Neural progenitor cell (in vitro differentiated cells): ENCODE measurements around the gene RNASEH2C. TPM values are rescaled to one million over a fixed set of nuclear protein-coding genes. Genes with fewer than 3 reads are reported as not detected.

Source experiments
- DNase-seq: peaks from one replicate; pipeline ENCODE4 v3.0.0-alpha.2; 2016; ENCODE audit warnings: low spot score
- H2AFZ ChIP-seq: fragments of 200-600 bp; sonication (generic); replicated peaks from 2 replicates; pipeline ENCODE4 v1.6.1; 2016; ENCODE audit warnings: antibody characterized with exemption
- H3F3A ChIP-seq: fragments of 200-600 bp; sonication (generic); 2 replicates; pipeline ENCODE4 v1.6.1; 2016; ENCODE audit warnings: antibody characterized with exemption, low read depth
- H3K27ac ChIP-seq: fragments of 200-600 bp; sonication (generic); 2 replicates; pipeline ENCODE4 v1.5.1; 2016; ENCODE audit warnings: mild to moderate bottlenecking
- H3K27me3 ChIP-seq: fragments of 200-600 bp; sonication (generic); 2 replicates; pipeline ENCODE4 v1.6.1; 2016; ENCODE audit warnings: mild to moderate bottlenecking, moderate library complexity
- H3K36me3 ChIP-seq: fragments of 200-600 bp; sonication (generic); 2 replicates; pipeline ENCODE4 v1.5.1; 2016
- H3K4me1 ChIP-seq: fragments of 200-600 bp; sonication (generic); 2 replicates; pipeline ENCODE4 v1.6.1; 2016; ENCODE audit warnings: mixed run types
- H3K4me2 ChIP-seq: fragments of 200-600 bp; sonication (generic); 2 replicates; pipeline ENCODE4 v1.6.1; 2016
- H3K4me3 ChIP-seq: fragments of 200-600 bp; sonication (generic); 2 replicates; pipeline ENCODE4 v1.5.1; 2016
- H3K79me2 ChIP-seq: fragments of 200-600 bp; sonication (generic); 2 replicates; pipeline ENCODE4 v1.6.1; 2016; ENCODE audit warnings: low read depth
- H3K9ac ChIP-seq: fragments of 200-600 bp; sonication (generic); 2 replicates; pipeline ENCODE4 v1.6.1; 2016
- H3K9me3 ChIP-seq: fragments of 200-600 bp; sonication (generic); 2 replicates; pipeline ENCODE4 v1.5.1; 2016; ENCODE audit warnings: low read depth
- H4K20me1 ChIP-seq: fragments of 200-600 bp; sonication (generic); 2 replicates; pipeline ENCODE4 v1.6.1; 2016; ENCODE audit warnings: low read depth
- H3K27ac Mint-ChIP-seq: 3 replicates; pipeline ENCODE4 v1.8.0; 2021; ENCODE audit warnings: mixed read lengths
- H3K27me3 Mint-ChIP-seq: 2 replicates; pipeline ENCODE4 v1.8.0; 2022; ENCODE audit warnings: low read depth, mild to moderate bottlenecking, inconsistent platforms, moderate library complexity, mixed read lengths; ENCODE audit not compliant: insufficient read depth
- H3K36me3 Mint-ChIP-seq: 3 replicates; pipeline ENCODE4 v1.8.0; 2021; ENCODE audit warnings: mixed read lengths
- H3K4me1 Mint-ChIP-seq: 3 replicates; pipeline ENCODE4 v1.8.0; 2021; ENCODE audit warnings: mixed read lengths
- H3K4me3 Mint-ChIP-seq: 3 replicates; pipeline ENCODE4 v1.8.0; 2021; ENCODE audit warnings: mild to moderate bottlenecking, moderate library complexity, mixed read lengths
- H3K9me3 Mint-ChIP-seq: 3 replicates; pipeline ENCODE4 v1.8.0; 2020; ENCODE audit warnings: mixed read lengths
- CTCF ChIP-seq: fragments of 200-600 bp; sonication (generic); IDR thresholded peaks from 2 replicates; pipeline ENCODE4 v1.5.1; 2017; ENCODE audit warnings: antibody characterized with exemption, mild to moderate bottlenecking
- EZH2 ChIP-seq: fragments of 200-600 bp; sonication (generic); IDR thresholded peaks from 2 replicates; pipeline ENCODE4 v1.6.1; 2017; ENCODE audit warnings: antibody characterized with exemption, mild to moderate bottlenecking, moderate library complexity
- EZH2phosphoT487 ChIP-seq: fragments of 200-600 bp; sonication (generic); IDR thresholded peaks from 2 replicates; pipeline ENCODE4 v1.6.1; 2017; ENCODE audit warnings: antibody characterized with exemption
- total RNA-seq: library from RNA; depleted of rRNA; stranded (reverse); fragments of >200 nt; gene quantifications from 2 replicates; pipeline ENCODE4 v1.2.3, GENCODE V29; 2015; ENCODE audit warnings: low replicate concordance

RNASEH2C gene
- total RNA-seq, 1 donor from 2014 or later, result 23.4 TPM

DNA sequence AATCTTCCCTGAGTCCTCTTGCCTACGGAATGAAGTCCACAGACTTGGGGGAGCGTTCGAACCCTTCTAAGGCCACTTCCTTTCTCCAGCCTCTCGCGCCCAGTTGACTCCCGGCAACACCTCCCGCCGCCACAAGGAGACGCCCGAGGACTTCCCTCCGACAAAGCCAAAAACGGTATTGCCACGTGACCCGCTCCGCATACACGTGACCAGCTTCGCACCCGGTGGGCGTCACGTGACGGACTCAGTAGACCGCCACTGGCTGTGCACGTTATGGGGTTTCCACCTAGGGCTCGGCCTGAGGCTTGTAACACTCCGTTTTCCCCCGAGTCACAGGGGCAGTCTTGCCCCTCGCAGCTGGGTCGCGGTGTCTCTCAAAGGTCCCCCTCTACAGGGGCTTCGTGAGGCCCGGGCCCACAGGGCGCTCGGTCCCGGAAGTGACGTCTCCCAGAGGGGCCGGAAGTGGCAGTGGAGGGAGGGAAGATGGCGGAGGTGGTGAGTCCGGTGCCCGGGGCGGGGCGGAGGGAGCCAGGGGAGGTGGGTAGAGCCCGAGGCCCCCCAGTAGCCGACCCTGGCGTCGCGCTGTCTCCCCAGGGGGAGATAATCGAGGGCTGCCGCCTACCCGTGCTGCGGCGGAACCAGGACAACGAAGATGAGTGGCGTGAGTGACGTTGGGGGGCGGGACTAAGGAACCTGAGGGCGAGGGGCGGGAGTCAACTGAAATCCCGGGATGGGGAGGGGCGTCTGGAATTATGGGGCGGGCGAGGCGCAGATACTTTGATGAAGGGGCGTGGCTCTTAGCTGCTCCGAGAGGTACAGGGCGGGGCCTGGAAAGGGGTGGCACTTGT is 8.6 kb downstream of the RNASEH2C start, which contains the start of gene KAT5:
TSS of gene KAT5 (plus strand) at position 468 of the 848 bp plus-strand sequence. CDS start at position 484, 16 bp downstream.
- peaks cover 14% of the 10 kb centered on the region for H3F3A ChIP-seq
- peak within 1 kb of the TSS; percentile 90 for H2AFZ ChIP-seq
- peak within 1 kb of the TSS; percentile 98 for H3K27ac ChIP-seq
- TF ChIP-seq CTCF, result peak; percentile 88
- TF ChIP-seq EZH2phosphoT487, result no peak
- peaks cover 18% of the 10 kb centered on the region for H3K27me3 Mint-ChIP-seq
- peaks cover 23% of the 10 kb centered on the region for H3K36me3 Mint-ChIP-seq
- peak; percentile 99 for DNase-seq
- peak within 1 kb of the TSS; percentile 98 for H3K27ac Mint-ChIP-seq
- H3K79me2 ChIP-seq, result peaks cover 12% of the 10 kb centered on the region
- peaks cover 4% of the 10 kb centered on the region for H3K4me1 ChIP-seq
- peaks cover 4% of the 10 kb centered on the region for H4K20me1 ChIP-seq
- peak within 1 kb of the TSS; percentile 80 for H3K4me2 ChIP-seq
- peak within 1 kb of the TSS; percentile 96 for H3K4me3 Mint-ChIP-seq
- H3K9ac ChIP-seq, result peak within 1 kb of the TSS; percentile 78
- H3K9me3 Mint-ChIP-seq, result peaks cover 5% of the 10 kb centered on the region
- peaks cover 8% of the 10 kb centered on the region for H3K27me3 ChIP-seq
- H3K9me3 ChIP-seq, result no peaks in the 10 kb centered on the region
- H3K36me3 ChIP-seq, result peaks cover 2% of the 10 kb centered on the region
- H3K4me3 ChIP-seq, result peak within 1 kb of the TSS; percentile 63
- peaks cover 15% of the 10 kb centered on the region for H3K4me1 Mint-ChIP-seq

GRCh38 chr11:65710421-65710820 is 10.2 kb downstream of the RNASEH2C start:
- Mint-ChIP-seq H3K4me1 (peaks cover 15% of the 10 kb centered on the region), H3K27ac (no peak overlapping the region), H3K4me3 (peak overlapping the region; percentile 52), H3K27me3 (peaks cover 22% of the 10 kb centered on the region), H3K9me3 (peaks cover 5% of the 10 kb centered on the region), H3K36me3 (peaks cover 19% of the 10 kb centered on the region)
- H3K9me3 ChIP-seq, result no peaks in the 10 kb centered on the region
- peaks cover 18% of the 10 kb centered on the region for H3K27me3 ChIP-seq
- H3K4me2 ChIP-seq, result no peak overlapping the region
- peaks cover 4% of the 10 kb centered on the region for H3K4me1 ChIP-seq
- H3K79me2 ChIP-seq, result peaks cover 12% of the 10 kb centered on the region
- TF ChIP-seq EZH2phosphoT487 (no peak), CTCF (no peak), EZH2 (no peak)
- peaks cover 11% of the 10 kb centered on the region for H3F3A ChIP-seq
- no peak overlapping the region for H3K9ac ChIP-seq
- no peak overlapping the region for H3K4me3 ChIP-seq
- no peak overlapping the region for H2AFZ ChIP-seq
- no peak for DNase-seq
- H3K36me3 ChIP-seq, result peaks cover 2% of the 10 kb centered on the region
- H3K27ac ChIP-seq, result no peak overlapping the region
- peaks cover 4% of the 10 kb centered on the region for H4K20me1 ChIP-seq

GRCh38 chr11:65709661-65710060 is 10.9 kb downstream of the RNASEH2C start:
- Histone ChIP-seq H2AFZ (no peak overlapping the region), H3K9ac (no peak overlapping the region), H3K4me2 (no peak overlapping the region), H3K27ac (no peak overlapping the region), H3F3A (peaks cover 5% of the 10 kb centered on the region), H3K79me2 (peaks cover 12% of the 10 kb centered on the region), H3K36me3 (peaks cover 2% of the 10 kb centered on the region), H4K20me1 (peaks cover 4% of the 10 kb centered on the region), H3K4me1 (peaks cover 4% of the 10 kb centered on the region), H3K9me3 (no peaks in the 10 kb centered on the region), H3K4me3 (no peak overlapping the region), H3K27me3 (peaks cover 25% of the 10 kb centered on the region)
- no peak for TF ChIP-seq CTCF
- TF ChIP-seq EZH2, result no peak
- TF ChIP-seq EZH2phosphoT487, result no peak
- H3K4me1 Mint-ChIP-seq, result peaks cover 15% of the 10 kb centered on the region
- peaks cover 24% of the 10 kb centered on the region for H3K27me3 Mint-ChIP-seq
- peaks cover 13% of the 10 kb centered on the region for H3K36me3 Mint-ChIP-seq
- H3K27ac Mint-ChIP-seq, result no peak overlapping the region
- peaks cover 5% of the 10 kb centered on the region for H3K9me3 Mint-ChIP-seq
- DNase-seq, result no peak
- no peak overlapping the region for H3K4me3 Mint-ChIP-seq
